CD4-positive, CD25-positive, alpha-beta regulatory T cell (primary cell): Measurements from ENCODE around the gene TKFC. TPM values are rescaled to one million over a fixed set of nuclear protein-coding genes. Genes with fewer than 3 reads are reported as not detected.
A peak's percentile ranks its signal among the peaks of the same experiment; 100 is the strongest.

Experiments
- ATAC-seq, 2 donors: fragments of 150-1000 bp; cut with Tn5 transposase; one replicate each; pipeline ENCODE4 v1.10.0; 2021; ENCODE audit warnings: low read depth in 2 of 2, moderate number of reproducible peaks in 2 of 2, moderate library complexity in 1 of 2
- DNase-seq, 3 donors: peaks; one replicate each; pipeline versions ENCODE4 v3.0.0 to v3.0.0-alpha.2; 2012 to 2022; ENCODE audit warnings: mixed read lengths in 1 of 3
- H3K27ac ChIP-seq: one replicate; pipeline ENCODE4 v1.7.0; 2013; ENCODE audit warnings: mild to moderate bottlenecking, low read length; ENCODE audit not compliant: insufficient read depth, poor library complexity, severe bottlenecking
- H3K27me3 ChIP-seq: one replicate; pipeline ENCODE4 v1.7.0; 2013; ENCODE audit warnings: low read length; ENCODE audit not compliant: control insufficient read depth, insufficient read depth
- H3K36me3 ChIP-seq: one replicate; pipeline ENCODE4 v1.7.0; 2013; ENCODE audit warnings: mild to moderate bottlenecking, low read length, moderate library complexity; ENCODE audit not compliant: control insufficient read depth, insufficient read depth
- H3K4me1 ChIP-seq: 2 replicates; pipeline ENCODE4 v1.7.0; 2013; ENCODE audit warnings: mild to moderate bottlenecking, low read length; ENCODE audit not compliant: insufficient read depth, control insufficient read depth, poor library complexity, severe bottlenecking
- H3K4me3 ChIP-seq: one replicate; pipeline ENCODE4 v1.7.0; 2013; ENCODE audit warnings: low read depth, mild to moderate bottlenecking, low read length, moderate library complexity
- H3K9me3 ChIP-seq, 2 experiments: 1 replicate in 1 of 2; 2 replicates in 1 of 2; pipeline ENCODE4 v1.7.0; 2013; ENCODE audit warnings: low read length in 2 of 2, mild to moderate bottlenecking in 1 of 2, moderate library complexity in 1 of 2; ENCODE audit not compliant: control insufficient read depth in 2 of 2
- H3K27ac Mint-ChIP-seq, 3 donors: one replicate each; pipeline ENCODE4 v1.8.0; 2020 to 2022; ENCODE audit warnings: mild to moderate bottlenecking in 3 of 3, mixed read lengths in 3 of 3, moderate library complexity in 2 of 3
- H3K27me3 Mint-ChIP-seq: one replicate; pipeline ENCODE4 v1.8.0; 2022; ENCODE audit warnings: mild to moderate bottlenecking, mixed read lengths
- H3K36me3 Mint-ChIP-seq: one replicate; pipeline ENCODE4 v1.8.0; 2020; ENCODE audit warnings: mixed read lengths
- H3K4me1 Mint-ChIP-seq, 4 donors: one replicate each; pipeline ENCODE4 v1.8.0; 2020 to 2022; ENCODE audit warnings: mixed read lengths in 4 of 4, mild to moderate bottlenecking in 1 of 4
- H3K4me3 Mint-ChIP-seq, 4 donors: one replicate each; pipeline ENCODE4 v1.8.0; 2020 to 2022; ENCODE audit warnings: mild to moderate bottlenecking in 4 of 4, mixed read lengths in 4 of 4, moderate library complexity in 3 of 4
- H3K9me3 Mint-ChIP-seq, 7 donors: one replicate each; pipeline ENCODE4 v1.8.0; 2020 to 2022; ENCODE audit warnings: mixed read lengths in 7 of 7, mild to moderate bottlenecking in 3 of 7, moderate library complexity in 2 of 7
- polyA plus RNA-seq, 4 donors: library from polyadenylated mRNA; unstranded; fragments of 300-500 nt; fragmentation: Illumina TruSeq; gene quantifications; one replicate each; pipeline ENCODE4 v1.2.3, GENCODE V29; 2021
- total RNA-seq: library from RNA; stranded (reverse); gene quantifications from one replicate; pipeline ENCODE4 v1.2.3, GENCODE V29; 2022

TKFC gene
- total and polyA plus RNA-seq, 5 donors from 2014 or later, result 29.2 to 33.2 (median 31.3) TPM

DNA sequence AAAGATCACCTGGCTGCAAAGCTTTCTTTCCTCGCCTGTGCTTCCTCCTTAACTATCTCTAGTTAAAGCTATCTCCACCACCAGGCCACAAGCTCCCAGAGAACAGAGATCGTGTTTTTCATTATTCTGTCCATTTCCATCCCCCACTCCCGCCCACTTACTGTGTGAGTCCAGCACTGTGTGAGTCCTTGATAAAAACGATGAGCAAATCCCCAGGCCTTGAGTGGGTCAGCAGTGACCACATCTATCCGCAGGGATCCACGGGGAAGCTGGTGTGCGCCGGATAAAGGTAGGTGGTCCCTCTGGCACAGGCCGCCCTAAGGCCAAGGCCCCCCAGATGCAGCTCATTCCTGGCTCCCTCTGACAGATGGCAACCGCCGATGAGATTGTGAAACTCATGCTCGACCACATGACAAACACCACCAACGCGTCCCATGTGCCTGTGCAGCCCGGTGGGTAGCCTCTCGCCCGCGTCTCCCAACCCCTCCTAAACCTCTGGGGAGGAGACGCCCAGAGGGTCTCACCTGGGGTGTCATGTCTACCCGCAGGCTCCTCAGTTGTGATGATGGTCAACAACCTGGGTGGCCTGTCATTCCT, 9.3 kb downstream of the TKFC start:
- H3K36me3 Mint-ChIP-seq, result peaks cover 20% of the 10 kb centered on the region
- no peak overlapping the region for H3K4me3 ChIP-seq
- H3K4me1 Mint-ChIP-seq, result peaks cover 0 to 2% (median 0%) of the 10 kb centered on the region in 4 donors
- H3K27ac Mint-ChIP-seq, result no peak overlapping the region
- no peak for ATAC-seq
- H3K9me3 Mint-ChIP-seq, result no peaks in the 10 kb centered on the region
- no peak overlapping the region for H3K4me3 Mint-ChIP-seq
- peaks cover 4% of the 10 kb centered on the region for H3K36me3 ChIP-seq
- no peaks in the 10 kb centered on the region for H3K4me1 ChIP-seq
- no peaks in the 10 kb centered on the region for H3K27me3 ChIP-seq
- DNase-seq, result no peak
- H3K27me3 Mint-ChIP-seq, result no peaks in the 10 kb centered on the region
- H3K27ac ChIP-seq, result no peak overlapping the region
- no peaks in the 10 kb centered on the region for H3K9me3 ChIP-seq

- peak overlapping the region in 1 of 3 donors; percentile 69 for H3K27ac Mint-ChIP-seq
- DNase-seq, result no peak
Measured at GRCh38 chr11:61343792-61344745, 11.0 kb downstream of the TKFC start.

DNA sequence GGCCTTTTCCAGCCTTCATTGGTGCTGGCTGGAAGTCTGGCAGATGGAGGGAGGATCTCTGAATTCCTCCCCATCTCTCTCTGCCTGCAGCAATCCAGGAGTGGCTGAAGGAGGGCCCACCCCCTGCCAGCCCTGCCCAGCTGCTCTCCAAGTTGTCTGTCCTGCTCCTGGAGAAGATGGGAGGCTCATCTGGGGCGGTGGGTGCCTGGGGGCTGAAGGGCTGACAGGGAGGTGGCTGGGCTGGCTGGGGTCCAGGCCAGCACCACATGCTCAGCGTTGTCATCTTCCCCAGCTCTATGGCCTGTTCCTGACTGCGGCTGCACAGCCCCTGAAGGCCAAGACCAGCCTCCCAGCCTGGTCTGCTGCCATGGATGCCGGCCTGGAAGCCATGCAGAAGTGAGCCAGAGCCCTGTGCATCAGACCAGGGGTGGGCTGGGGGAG, 12.2 kb downstream of the TKFC start:
- Histone ChIP-seq H3K27me3 (no peaks in the 10 kb centered on the region), H3K9me3 (no peaks in the 10 kb centered on the region), H3K36me3 (peaks cover 22% of the 10 kb centered on the region), H3K4me1 (no peaks in the 10 kb centered on the region), H3K4me3 (no peak overlapping the region), H3K27ac (no peak overlapping the region)
- DNase-seq (no peak), ATAC-seq (no peak)
- peaks cover 19% of the 10 kb centered on the region for H3K36me3 Mint-ChIP-seq
- no peaks in the 10 kb centered on the region for H3K27me3 Mint-ChIP-seq
- no peak overlapping the region for H3K4me3 Mint-ChIP-seq
- H3K9me3 Mint-ChIP-seq, result no peaks in the 10 kb centered on the region
- H3K27ac Mint-ChIP-seq, result peak overlapping the region in 1 of 3 donors; percentile 32
- H3K4me1 Mint-ChIP-seq, result peaks cover 0 to 5% (median 0%) of the 10 kb centered on the region in 4 donors

More at GRCh38 chr11:61343792-61344745, 11.0 kb downstream of the TKFC start:
- Histone ChIP-seq H3K36me3 (peaks cover 14% of the 10 kb centered on the region), H3K4me3 (no peak overlapping the region), H3K4me1 (no peaks in the 10 kb centered on the region), H3K9me3 (no peaks in the 10 kb centered on the region), H3K27me3 (no peaks in the 10 kb centered on the region), H3K27ac (no peak overlapping the region)
- Mint-ChIP-seq H3K27me3 (no peaks in the 10 kb centered on the region), H3K4me3 (no peak overlapping the region), H3K9me3 (no peaks in the 10 kb centered on the region), H3K36me3 (peaks cover 17% of the 10 kb centered on the region), H3K4me1 (peaks cover 0 to 2% (median 0%) of the 10 kb centered on the region in 4 donors)
- no peak for ATAC-seq

DNA sequence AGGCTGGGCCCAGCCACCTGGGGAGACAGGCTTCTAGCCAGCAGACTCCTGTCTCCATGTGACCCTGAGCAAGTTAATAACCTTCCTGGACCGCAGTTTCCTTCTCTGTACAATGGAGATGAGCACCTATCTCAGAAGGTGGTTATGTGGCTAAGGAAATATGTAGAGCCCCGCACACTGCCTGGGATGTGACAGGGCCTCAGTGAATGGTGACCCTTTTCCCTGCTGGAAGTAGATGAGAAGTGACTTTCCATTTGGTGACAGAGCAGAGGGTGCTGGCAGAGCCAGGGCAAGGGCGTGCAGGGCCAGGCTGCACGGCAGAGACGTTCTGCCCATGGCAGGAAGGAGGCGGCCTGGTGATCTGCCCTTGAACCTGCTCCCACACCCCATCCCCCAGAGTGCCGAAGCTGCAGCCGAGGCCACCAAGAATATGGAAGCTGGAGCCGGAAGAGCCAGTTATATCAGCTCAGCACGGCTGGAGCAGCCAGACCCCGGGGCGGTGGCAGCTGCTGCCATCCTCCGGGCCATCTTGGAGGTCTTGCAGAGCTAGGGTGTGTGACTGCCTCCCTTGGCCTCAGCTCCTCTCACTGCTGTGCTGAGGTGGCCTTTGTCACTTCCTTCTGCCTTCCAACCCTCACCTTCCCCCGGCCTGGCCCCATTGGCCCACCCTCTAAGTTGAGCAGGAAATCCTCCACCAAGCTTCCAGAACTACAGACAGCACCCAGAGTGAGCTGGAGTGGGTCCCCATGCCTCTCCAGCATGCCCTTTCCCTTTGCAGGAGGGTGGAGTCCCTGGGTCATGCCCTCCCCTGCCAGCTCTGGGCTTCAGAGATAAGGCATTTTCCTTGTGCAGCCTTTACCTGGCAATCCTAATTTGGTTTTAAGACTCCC, 13.2 kb downstream of the TKFC start:
- peaks cover 23% of the 10 kb centered on the region for H3K36me3 ChIP-seq
- no peaks in the 10 kb centered on the region for H3K9me3 ChIP-seq
- Mint-ChIP-seq H3K36me3 (peaks cover 14% of the 10 kb centered on the region), H3K4me3 (no peak overlapping the region), H3K4me1 (peaks cover 0 to 5% (median 0%) of the 10 kb centered on the region in 4 donors), H3K9me3 (no peaks in the 10 kb centered on the region), H3K27me3 (no peaks in the 10 kb centered on the region), H3K27ac (peak overlapping the region in 1 of 3 donors; percentile 92)
- no peak overlapping the region for H3K27ac ChIP-seq
- no peak for ATAC-seq
- H3K27me3 ChIP-seq, result no peaks in the 10 kb centered on the region
- no peak for DNase-seq
- no peaks in the 10 kb centered on the region for H3K4me1 ChIP-seq
- no peak overlapping the region for H3K4me3 ChIP-seq

DNA sequence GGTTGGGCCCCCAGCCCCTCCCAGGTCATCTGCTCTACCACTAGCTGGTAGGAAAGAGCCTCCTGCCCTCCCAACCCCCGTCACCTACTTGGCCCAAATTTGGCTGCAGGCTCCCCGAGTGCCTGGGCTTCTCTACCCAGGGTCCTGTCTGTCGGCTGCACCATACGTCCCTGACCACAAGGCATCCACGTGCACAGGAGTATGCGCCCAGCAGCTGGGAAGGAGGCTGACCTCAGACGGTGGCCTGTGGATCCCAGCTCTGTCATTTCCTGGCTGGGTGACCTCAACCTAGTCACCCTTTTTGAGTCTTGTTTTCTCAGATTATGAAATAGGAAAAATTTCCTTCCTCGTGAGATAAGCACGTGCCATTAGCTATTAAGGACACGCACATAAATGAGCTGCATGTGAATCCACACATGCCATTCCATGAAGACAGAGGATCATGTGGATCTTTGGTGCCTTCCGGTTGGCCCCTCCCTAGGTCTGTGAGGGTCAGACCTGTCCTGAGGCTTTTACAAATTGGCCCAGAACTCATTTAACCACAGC, 15.0 kb downstream of the TKFC start:
- no peak overlapping the region for H3K4me3 Mint-ChIP-seq
- Histone ChIP-seq H3K36me3 (peaks cover 34% of the 10 kb centered on the region), H3K27me3 (no peaks in the 10 kb centered on the region), H3K4me3 (no peak overlapping the region), H3K9me3 (no peaks in the 10 kb centered on the region), H3K4me1 (no peaks in the 10 kb centered on the region), H3K27ac (no peak overlapping the region)
- H3K9me3 Mint-ChIP-seq, result no peaks in the 10 kb centered on the region
- ATAC-seq (peak in 1 of 2 donors; percentile 19), DNase-seq (no peak)
- peaks cover 0 to 8% (median 0%) of the 10 kb centered on the region in 4 donors for H3K4me1 Mint-ChIP-seq
- no peak overlapping the region for H3K27ac Mint-ChIP-seq
- no peaks in the 10 kb centered on the region for H3K27me3 Mint-ChIP-seq
- H3K36me3 Mint-ChIP-seq, result peaks cover 13% of the 10 kb centered on the region

GRCh38 chr11:61349189-61349751, 16.2 kb downstream of the TKFC start:
- Histone ChIP-seq H3K27me3 (no peaks in the 10 kb centered on the region), H3K4me1 (no peaks in the 10 kb centered on the region), H3K27ac (no peak overlapping the region), H3K36me3 (peaks cover 45% of the 10 kb centered on the region), H3K9me3 (no peaks in the 10 kb centered on the region), H3K4me3 (no peak overlapping the region)
- peaks cover 0 to 8% (median 2%) of the 10 kb centered on the region in 4 donors for H3K4me1 Mint-ChIP-seq
- peaks cover 20% of the 10 kb centered on the region for H3K36me3 Mint-ChIP-seq
- no peaks in the 10 kb centered on the region for H3K27me3 Mint-ChIP-seq
- H3K4me3 Mint-ChIP-seq, result no peak overlapping the region
- DNase-seq (no peak), ATAC-seq (no peak)
- H3K27ac Mint-ChIP-seq, result peak overlapping the region in 1 of 3 donors; percentile 73
- H3K9me3 Mint-ChIP-seq, result no peaks in the 10 kb centered on the region

- H3K36me3 Mint-ChIP-seq, result peaks cover 20% of the 10 kb centered on the region
- no peak overlapping the region for H3K4me3 ChIP-seq
- H3K36me3 ChIP-seq, result peaks cover 45% of the 10 kb centered on the region
- ATAC-seq (no peak), DNase-seq (no peak)
- H3K4me1 ChIP-seq, result no peaks in the 10 kb centered on the region
- H3K9me3 ChIP-seq, result no peaks in the 10 kb centered on the region
- peaks cover 0 to 8% (median 2%) of the 10 kb centered on the region in 4 donors for H3K4me1 Mint-ChIP-seq
- H3K27me3 Mint-ChIP-seq, result no peaks in the 10 kb centered on the region
- peak overlapping the region in 1 of 3 donors; percentile 56 for H3K27ac Mint-ChIP-seq
- no peak overlapping the region for H3K4me3 Mint-ChIP-seq
- no peaks in the 10 kb centered on the region for H3K27me3 ChIP-seq
- H3K27ac ChIP-seq, result no peak overlapping the region
- no peaks in the 10 kb centered on the region for H3K9me3 Mint-ChIP-seq
Measured at GRCh38 chr11:61349916-61350315, 16.9 kb downstream of the TKFC start.
